ENCODE measurements around the gene FKTN.

Gene FKTN

GRCh38 chr9:105686936-105687335, 129.0 kb downstream of the FKTN start:
- in situ Hi-C loops (cut with MboI; ENCODE audit: low pct_unique_long_range_greater_than_20kb, low sequenced_read_pairs, unreplicated experiment), result no loop called here
- no peak for TF ChIP-seq CTCF (IDR thresholded peaks at IDR 0.05; ENCODE audit: extremely low read depth, insufficient read depth, missing control alignments)
- DNase-seq (ENCODE audit: low spot score), result no peak

Data from GM13977 (cell line).